22Rv1 (cell line): ENCODE data around the gene STAT4.

Source experiments
- CTCF ChIP-seq: fragments of 450-650 bp; IDR thresholded peaks from 2 replicates; pipeline ENCODE4 v1.5.1; 2017; ENCODE audit warnings: mild to moderate bottlenecking
- ZFX ChIP-seq: fragments of 450-650 bp; IDR thresholded peaks from 2 replicates; pipeline ENCODE4 v1.6.1; 2017; ENCODE audit warnings: antibody characterized with exemption, borderline replicate concordance

DNA sequence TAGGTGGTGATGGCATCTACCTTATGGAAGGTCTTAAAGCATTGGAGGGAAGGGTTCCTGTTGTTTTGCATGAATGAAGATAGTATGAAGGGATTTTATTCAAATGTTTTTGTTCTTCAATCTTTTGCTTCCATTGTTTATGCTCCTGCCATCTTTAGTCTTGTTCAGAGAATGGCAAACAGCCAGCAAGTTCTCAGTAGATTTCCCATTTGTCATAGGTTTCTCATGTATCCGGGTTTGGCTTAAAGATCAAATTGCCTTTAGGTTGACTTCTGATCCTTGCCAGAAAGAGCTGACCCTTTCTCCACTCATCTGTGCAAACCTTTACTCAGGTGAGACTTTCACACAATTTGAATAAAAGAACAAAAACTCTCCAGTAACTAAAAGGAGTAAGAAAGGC, 44.2 kb upstream of the STAT4 start:
- TF ChIP-seq CTCF: no peak
- TF ChIP-seq ZFX: no peak
